ENCODE measurements around the gene ARL5C.
"Not testable (repeated sequence)": the region's sequence is repeated elsewhere in the genome, so short reads cannot be mapped to it uniquely, and the experiment has no call there.

ARL5C gene

GRCh38 chr17:39194089-39194984 lies 28.4 kb upstream of the ARL5C start:
- no peak for DNase-seq

DNA sequence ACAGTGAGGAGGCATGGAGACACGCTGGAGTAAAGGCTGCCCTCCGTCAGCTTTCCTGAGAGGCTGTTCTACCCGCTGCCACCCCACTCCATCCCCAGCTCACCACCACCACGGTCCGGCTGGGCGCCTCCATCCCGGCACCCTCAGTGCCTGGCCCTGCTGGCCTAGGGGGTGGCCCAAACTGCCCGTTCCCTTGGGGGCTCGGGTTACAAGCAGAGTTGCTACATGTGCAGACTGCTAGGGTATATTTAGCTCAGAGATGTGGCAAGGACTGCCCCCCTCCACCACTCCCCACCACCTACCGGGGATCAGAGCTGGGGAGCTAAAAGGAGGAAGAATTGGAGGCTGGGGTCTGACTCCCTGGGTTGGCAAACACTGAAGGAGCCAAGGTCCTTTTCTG lies 27.4 kb upstream of the ARL5C start:
- DNase-seq, result no peak

- DNase-seq, result no peak
Observed at GRCh38 chr17:39192901-39193300, 26.9 kb upstream of the ARL5C start.

DNA sequence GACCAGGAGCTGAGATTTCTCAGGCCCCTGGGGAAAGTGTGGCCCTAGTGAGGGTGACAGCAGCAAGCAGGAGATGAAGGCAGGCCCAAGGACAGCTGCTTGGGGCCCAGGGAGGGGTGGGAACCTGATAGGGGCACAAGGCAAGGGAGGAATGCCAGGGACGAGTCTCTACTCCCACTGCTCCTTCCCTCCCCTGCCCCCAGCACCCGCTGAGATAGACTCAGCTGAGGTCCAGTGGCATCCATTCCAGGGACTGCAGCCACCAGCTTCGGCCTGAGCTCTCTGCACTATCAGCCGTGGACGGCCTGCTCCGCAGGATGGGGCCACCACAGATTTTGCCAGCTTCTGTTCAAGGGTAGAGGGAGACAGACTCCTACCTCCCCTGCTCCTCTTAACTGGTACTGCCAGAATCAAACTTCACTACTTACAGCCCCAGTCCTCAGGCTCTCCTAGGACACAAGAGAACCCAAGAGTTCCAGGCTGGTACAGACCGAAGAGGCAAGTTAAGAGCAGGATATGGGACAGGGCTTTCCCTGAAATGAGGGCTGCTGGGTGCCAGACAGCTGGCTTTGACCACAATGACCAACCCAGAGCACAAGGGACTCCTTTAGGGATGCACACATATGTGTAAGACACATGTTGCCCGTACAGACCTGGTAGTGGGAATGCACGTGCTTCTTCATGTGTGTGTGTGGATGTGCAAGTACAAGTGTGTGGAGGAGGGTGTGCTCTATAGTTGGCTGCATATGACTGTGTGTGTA lies 26.0 kb upstream of the ARL5C start:
- no peak for DNase-seq

GRCh38 chr17:39187152-39187830 lies 21.3 kb upstream of the ARL5C start:
- no peak for DNase-seq

- no peak for DNase-seq
Observed at GRCh38 chr17:39186481-39187002, 20.6 kb upstream of the ARL5C start.

GRCh38 chr17:39183720-39184119 lies 17.8 kb upstream of the ARL5C start:
- no peak for DNase-seq

DNA sequence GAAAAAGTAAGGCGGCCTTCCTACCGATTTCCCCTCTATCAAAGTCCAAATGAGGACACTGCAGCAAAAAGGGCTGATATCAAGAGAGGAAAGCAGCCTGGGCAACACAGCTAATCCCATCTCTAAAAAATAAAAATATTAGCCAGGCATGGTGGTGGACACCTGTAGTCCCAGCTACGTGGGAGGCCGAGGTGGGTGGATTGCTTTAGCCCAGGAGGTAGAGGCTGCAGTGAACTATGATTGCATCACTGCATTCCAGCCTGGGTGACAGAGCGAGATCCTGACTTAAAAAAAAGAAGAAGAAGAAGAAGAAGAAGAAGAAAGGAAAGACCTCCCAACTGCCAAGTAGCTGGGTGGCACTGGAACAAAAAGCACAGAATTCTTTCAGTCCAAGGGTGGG lies 17.1 kb upstream of the ARL5C start:
- DNase-seq, result no peak

GRCh38 chr17:39181303-39181702 lies 15.3 kb upstream of the ARL5C start:
- DNase-seq, result no peak

- no peak for DNase-seq
Observed at GRCh38 chr17:39178536-39178935, 12.6 kb upstream of the ARL5C start.

GRCh38 chr17:39177256-39177655 lies 11.3 kb upstream of the ARL5C start:
- no peak for DNase-seq

GRCh38 chr17:39175695-39176093 lies 9.7 kb upstream of the ARL5C start:
- no peak for DNase-seq

DNA sequence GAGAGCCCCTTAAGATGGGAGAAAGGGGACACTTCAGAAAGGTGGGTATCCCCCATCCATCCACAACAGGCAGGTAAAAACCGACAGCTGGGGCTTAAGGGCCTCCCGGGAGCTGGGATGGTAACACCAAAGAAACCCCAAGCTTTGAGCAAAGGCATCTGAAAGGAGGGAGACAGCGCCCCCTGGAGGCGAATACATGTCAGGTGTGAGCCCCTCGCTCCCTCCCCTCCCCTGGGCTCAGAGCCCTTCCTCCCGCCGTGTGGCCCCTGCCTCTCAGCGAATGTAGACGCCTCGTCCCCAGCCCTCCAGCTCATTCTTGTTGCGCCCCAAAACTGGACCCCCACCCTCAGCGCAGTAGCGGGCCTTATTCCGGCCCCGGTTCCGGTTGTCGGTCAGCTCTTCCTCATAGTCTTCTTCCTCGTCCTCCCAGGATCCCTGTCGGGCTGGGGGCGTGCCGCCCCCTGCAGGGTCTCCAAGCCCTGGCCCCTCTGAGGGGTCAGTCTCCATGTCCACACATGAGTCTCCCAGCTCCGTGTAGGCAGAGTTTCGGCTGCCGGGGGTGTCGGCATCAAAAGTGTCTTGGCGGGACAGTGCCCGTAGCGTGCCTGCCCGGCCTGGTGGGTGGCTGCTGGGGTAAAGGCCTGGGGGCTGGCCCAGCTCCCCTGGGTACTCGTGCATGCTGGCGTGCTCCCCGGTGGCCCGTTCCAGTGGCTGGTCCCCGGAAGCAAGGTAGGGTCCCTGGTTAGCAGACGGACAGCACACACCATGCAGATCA lies 9.1 kb upstream of the ARL5C start:
- peak; percentile 51 to 79 (median 75) for DNase-seq

- DNase-seq, result no peak
Observed at GRCh38 chr17:39173526-39174274, 7.7 kb upstream of the ARL5C start.

- no peak for DNase-seq
Observed at GRCh38 chr17:39173080-39173479, 7.1 kb upstream of the ARL5C start.

- DNase-seq, result no peak
Observed at GRCh38 chr17:39171933-39172332, 6.0 kb upstream of the ARL5C start.

DNA sequence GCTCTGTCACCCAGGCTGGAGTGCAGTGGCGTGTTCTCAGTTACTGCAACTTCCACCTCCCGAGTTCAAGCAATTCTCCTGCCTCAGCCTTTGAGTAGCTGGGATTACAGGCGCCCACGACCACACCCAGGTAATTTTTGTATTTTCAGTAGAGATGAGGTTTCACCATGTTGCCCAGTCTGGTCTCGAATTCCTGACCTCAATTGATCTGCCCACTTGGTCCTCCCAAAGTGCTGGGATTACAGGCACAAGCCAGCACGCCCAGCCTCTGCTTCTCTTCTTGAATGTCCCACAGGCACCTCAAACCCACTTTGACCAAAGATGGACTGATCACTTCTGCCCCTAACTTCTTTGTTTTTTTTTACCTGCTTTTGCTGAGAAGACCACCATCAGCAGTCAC lies 4.6 kb upstream of the ARL5C start:
- no peak for DNase-seq

DNA sequence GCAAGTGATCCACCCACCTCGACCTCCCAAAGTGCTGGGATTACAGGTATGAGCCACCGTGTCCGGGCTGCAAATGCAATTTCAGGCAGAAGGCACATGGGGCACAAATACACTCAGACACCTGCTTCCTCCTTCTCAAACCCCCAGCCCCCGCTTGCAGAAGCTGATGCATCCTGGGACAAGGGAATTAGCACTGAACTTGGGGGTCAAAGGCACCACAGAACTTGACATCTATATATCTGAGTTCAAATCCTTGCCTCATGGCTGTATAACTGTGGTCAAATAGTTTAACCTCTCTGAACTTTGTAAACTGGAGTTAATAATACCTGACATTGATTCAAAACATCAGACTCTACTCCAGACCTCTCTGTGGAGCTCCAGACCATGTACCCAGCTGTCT lies 4.1 kb upstream of the ARL5C start:
- DNase-seq, result no peak

- DNase-seq, result no peak
Observed at GRCh38 chr17:39169518-39169917, 3.6 kb upstream of the ARL5C start.

DNA sequence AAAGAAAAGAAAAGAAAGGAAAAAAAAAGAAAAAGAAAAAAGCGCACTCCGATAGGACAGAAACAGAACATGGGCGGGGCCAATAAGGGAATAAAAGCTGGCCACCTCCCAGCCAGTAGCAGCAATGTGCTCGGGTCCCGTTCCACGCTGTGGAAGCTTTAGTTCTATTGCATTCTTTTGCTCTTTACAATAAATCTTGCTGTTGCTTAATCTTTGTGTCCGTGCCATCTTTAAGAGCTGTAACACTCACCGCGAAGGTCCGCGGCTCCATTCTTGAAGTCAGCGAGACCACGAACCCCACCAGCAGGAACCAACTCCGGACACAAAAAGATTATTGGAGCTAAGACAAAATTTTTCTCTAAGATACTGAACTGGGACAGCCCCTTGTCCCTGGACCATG lies 3.1 kb upstream of the ARL5C start:
- no peak for DNase-seq

GRCh38 chr17:39168503-39168902 lies 2.5 kb upstream of the ARL5C start:
- not testable (repeated sequence) for DNase-seq

DNA sequence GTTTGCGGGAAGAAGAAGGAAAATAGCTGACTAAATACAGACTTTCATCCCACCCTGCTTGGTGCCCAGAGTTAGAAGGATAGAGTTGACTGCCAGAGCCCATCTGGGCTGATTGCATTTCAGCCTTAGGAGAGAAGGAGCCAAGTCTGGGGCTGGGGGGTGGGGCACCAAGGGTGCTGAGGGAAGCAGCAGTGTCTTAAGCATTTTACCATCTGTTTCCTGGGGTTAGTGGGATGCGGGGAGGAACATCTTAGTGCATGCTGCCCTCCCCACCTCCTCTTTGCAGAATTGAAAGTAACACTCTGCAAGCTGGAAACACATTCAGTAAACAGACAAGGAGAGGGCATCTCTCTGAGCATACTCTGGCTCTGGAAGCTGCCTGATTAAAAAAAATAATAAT lies 1.5 kb upstream of the ARL5C start:
- DNase-seq, result no peak

Data from stimulated activated naive CD4-positive, alpha-beta T cell (primary cell).